OCI-LY3 (cell line): Measurements from ENCODE around the gene ELOVL2.

ENCODE experiments used
- H2AFZ ChIP-seq: fragments of 200-600, 300-600 bp; shearing (Covaris generic); 2 replicates; pipeline ENCODE4 v1.6.0; 2014; ENCODE audit warnings: antibody characterized with exemption, low read depth, low read length
- H3K27ac ChIP-seq: fragments of 200-600, 300-600 bp; sonication (generic); 2 replicates; pipeline ENCODE4 v1.5.1; 2014; ENCODE audit warnings: mild to moderate bottlenecking, low read length, moderate library complexity, mixed read lengths
- H3K27me3 ChIP-seq: fragments of 200-600, 300-600 bp; sonication (generic); 2 replicates; pipeline ENCODE4 v1.6.1; 2014; ENCODE audit warnings: low read depth, low read length, mixed read lengths
- H3K36me3 ChIP-seq: fragments of 200-600, 300-600 bp; sonication (generic); replicated peaks from 2 replicates; pipeline ENCODE3; 2014; ENCODE audit warnings: low read depth, low read length, mixed read lengths
- H3K4me1 ChIP-seq: fragments of 300-600, 200-600 bp; sonication (generic); 2 replicates; pipeline ENCODE4 v1.6.1; 2014; ENCODE audit warnings: low read length, mixed read lengths
- H3K4me2 ChIP-seq: fragments of 200-600, 300-600 bp; sonication (generic); 2 replicates; pipeline ENCODE4 v1.6.1; 2014; ENCODE audit warnings: low read length, mixed read lengths
- H3K4me3 ChIP-seq: fragments of 300-600, 200-600 bp; sonication (generic); 2 replicates; pipeline ENCODE4 v1.5.1; 2014; ENCODE audit warnings: antibody characterized with exemption, mild to moderate bottlenecking, low read length, moderate library complexity
- H3K79me2 ChIP-seq: fragments of 300-600, 200-600 bp; shearing (Covaris generic); 2 replicates; pipeline ENCODE4 v1.6.1; 2014; ENCODE audit warnings: mild to moderate bottlenecking, low read length, mixed read lengths
- H3K9ac ChIP-seq: fragments of 300-600, 200-600 bp; shearing (Covaris generic); 2 replicates; pipeline ENCODE4 v1.6.0; 2014; ENCODE audit warnings: mild to moderate bottlenecking, low read length, moderate library complexity
- H3K9me3 ChIP-seq: fragments of 200-600, 300-600 bp; shearing (Covaris generic); 2 replicates; pipeline ENCODE4 v1.6.1; 2014; ENCODE audit warnings: low read length, mixed read lengths; ENCODE audit not compliant: insufficient read depth
- H4K20me1 ChIP-seq: fragments of 200-600, 300-600 bp; sonication (generic); 2 replicates; pipeline ENCODE4 v1.6.1; 2016; ENCODE audit warnings: low read length, mixed read lengths; ENCODE audit not compliant: insufficient read depth
- CTCF ChIP-seq: fragments of 200-600, 300-600 bp; sonication (generic); IDR thresholded peaks from 2 replicates; pipeline ENCODE4 v1.5.1; 2014; ENCODE audit warnings: antibody characterized with exemption, low read length, low read depth
- EZH2phosphoT487 ChIP-seq: fragments of 200-600 bp; shearing (Covaris generic); IDR thresholded peaks from 2 replicates; pipeline ENCODE4 v1.6.1; 2018; ENCODE audit warnings: antibody characterized with exemption, mixed run types, low read depth

Gene ELOVL2

GRCh38 chr6:10945845-10946244 lies 98.3 kb downstream of the ELOVL2 start:
- TF ChIP-seq CTCF (no peak), EZH2phosphoT487 (no peak)

GRCh38 chr6:10939840-10940239 lies 104.3 kb downstream of the ELOVL2 start:
- Histone ChIP-seq H3K27ac (no peak overlapping the region), H3K9me3 (no peaks in the 10 kb centered on the region)

More at GRCh38 chr6:10945845-10946244, 98.3 kb downstream of the ELOVL2 start:
- Histone ChIP-seq H3K27ac (no peak overlapping the region), H3K4me1 (no peaks in the 10 kb centered on the region), H2AFZ (no peak overlapping the region), H3K36me3 (no peaks in the 10 kb centered on the region), H3K4me2 (no peak overlapping the region), H3K79me2 (no peaks in the 10 kb centered on the region), H3K9me3 (no peaks in the 10 kb centered on the region), H3K9ac (no peak overlapping the region), H4K20me1 (no peaks in the 10 kb centered on the region), H3K4me3 (no peak overlapping the region), H3K27me3 (no peaks in the 10 kb centered on the region)

GRCh38 chr6:10933126-10933525 lies 111.0 kb downstream of the ELOVL2 start:
- Histone ChIP-seq H3K9me3 (no peaks in the 10 kb centered on the region), H2AFZ (no peak overlapping the region), H3K4me3 (no peak overlapping the region), H4K20me1 (no peaks in the 10 kb centered on the region), H3K4me2 (no peak overlapping the region), H3K9ac (no peak overlapping the region), H3K27ac (no peak overlapping the region), H3K36me3 (no peaks in the 10 kb centered on the region), H3K79me2 (no peaks in the 10 kb centered on the region), H3K27me3 (0 out of 2 replicates have a peak, but pooled peaks cover 3% of the 10 kb centered on the region), H3K4me1 (no peaks in the 10 kb centered on the region)
- TF ChIP-seq CTCF: no peak

More at GRCh38 chr6:10939840-10940239, 104.3 kb downstream of the ELOVL2 start:
- Histone ChIP-seq H4K20me1 (no peaks in the 10 kb centered on the region), H3K36me3 (no peaks in the 10 kb centered on the region), H3K79me2 (no peaks in the 10 kb centered on the region), H2AFZ (no peak overlapping the region), H3K4me3 (no peak overlapping the region), H3K27me3 (no peaks in the 10 kb centered on the region), H3K4me1 (no peaks in the 10 kb centered on the region), H3K9ac (no peak overlapping the region), H3K4me2 (no peak overlapping the region)
- TF ChIP-seq CTCF: no peak
- no peak for TF ChIP-seq EZH2phosphoT487
